GM12872 (cell line): Measurements from ENCODE around the gene ST6GALNAC3.

ENCODE experiments used
- TF ChIP-seq, protein P1 (sequence below): IDR thresholded peaks from 3 replicates; pipeline ENCODE4 v1.5.1; 2011; ENCODE audit warnings: low read depth, mild to moderate bottlenecking, low read length, moderate library complexity; ENCODE audit not compliant: insufficient read depth

ST6GALNAC3 gene

DNA sequence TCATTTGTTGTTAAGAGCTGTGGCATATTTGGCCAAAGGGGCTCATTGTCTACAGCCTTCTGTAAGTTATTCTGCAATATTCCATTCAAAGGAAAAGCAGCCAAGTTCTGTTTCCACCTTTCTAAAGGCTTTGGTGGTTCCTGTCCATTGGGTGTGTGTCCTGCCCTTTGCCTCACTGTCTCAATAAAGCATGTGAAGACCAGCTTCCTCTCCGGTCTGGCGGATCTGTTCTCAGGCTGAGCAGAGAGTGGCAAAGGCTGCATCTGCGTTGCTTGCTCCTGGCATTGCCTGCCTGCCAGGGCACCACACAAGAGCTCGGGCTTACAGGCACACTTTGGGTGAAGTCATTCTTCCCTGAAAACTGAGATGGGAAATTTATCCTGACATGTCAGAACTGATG lies 34.9 kb downstream of the ST6GALNAC3 start:
- TF ChIP-seq, protein P1, sequence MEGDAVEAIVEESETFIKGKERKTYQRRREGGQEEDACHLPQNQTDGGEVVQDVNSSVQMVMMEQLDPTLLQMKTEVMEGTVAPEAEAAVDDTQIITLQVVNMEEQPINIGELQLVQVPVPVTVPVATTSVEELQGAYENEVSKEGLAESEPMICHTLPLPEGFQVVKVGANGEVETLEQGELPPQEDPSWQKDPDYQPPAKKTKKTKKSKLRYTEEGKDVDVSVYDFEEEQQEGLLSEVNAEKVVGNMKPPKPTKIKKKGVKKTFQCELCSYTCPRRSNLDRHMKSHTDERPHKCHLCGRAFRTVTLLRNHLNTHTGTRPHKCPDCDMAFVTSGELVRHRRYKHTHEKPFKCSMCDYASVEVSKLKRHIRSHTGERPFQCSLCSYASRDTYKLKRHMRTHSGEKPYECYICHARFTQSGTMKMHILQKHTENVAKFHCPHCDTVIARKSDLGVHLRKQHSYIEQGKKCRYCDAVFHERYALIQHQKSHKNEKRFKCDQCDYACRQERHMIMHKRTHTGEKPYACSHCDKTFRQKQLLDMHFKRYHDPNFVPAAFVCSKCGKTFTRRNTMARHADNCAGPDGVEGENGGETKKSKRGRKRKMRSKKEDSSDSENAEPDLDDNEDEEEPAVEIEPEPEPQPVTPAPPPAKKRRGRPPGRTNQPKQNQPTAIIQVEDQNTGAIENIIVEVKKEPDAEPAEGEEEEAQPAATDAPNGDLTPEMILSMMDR, result no peak

DNA sequence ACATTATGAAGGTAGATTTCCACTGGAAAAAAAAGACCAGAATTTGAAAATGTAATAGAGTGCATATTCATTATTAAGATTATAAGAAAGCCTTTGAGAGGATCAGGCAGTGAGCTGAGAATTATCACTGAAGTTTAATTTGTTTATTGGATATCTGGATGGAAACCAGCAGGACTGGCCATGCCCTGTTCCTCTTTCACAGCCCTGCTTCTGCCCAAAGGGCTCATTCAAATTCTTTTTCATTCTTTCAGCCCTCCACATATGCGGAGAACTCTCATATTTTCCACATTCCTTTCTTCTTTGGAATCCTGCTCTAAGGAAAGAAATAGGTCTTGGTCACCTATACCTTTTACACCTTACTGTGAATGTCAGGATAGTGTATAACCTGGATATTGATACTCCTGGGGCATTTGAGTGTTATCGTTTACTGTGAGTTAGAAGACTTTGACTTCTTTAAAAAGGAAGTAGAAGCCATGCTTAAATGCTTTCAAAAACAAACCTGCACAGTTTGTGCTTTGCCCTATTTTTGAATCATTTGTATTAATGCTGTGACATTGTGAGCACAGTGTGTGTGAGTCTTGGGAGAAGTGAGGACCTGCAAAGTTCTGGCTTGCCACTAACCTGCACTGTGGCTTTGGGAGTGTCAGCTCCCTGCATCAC lies 35.5 kb downstream of the ST6GALNAC3 start:
- TF ChIP-seq, protein P1, result no peak

DNA sequence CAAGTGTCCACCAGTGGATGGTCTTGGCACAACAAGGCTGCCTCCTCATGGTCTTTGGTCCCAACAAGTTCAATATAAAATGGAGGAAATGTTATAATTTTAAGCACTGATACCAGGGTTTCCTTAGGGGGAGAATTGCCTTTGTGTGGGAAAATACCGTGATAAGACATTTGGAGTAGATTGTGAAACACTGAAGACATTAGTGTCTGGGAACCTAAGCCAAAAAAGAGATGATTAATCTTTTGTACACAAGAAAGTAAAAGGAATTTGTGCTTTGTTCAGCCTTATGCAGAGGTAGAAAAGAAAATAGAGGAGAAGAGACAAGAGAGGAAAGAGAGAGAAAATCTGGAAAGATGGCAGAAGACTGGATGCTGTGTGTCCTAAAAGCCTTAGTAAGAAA lies 36.1 kb downstream of the ST6GALNAC3 start:
- TF ChIP-seq, protein P1, result no peak

DNA sequence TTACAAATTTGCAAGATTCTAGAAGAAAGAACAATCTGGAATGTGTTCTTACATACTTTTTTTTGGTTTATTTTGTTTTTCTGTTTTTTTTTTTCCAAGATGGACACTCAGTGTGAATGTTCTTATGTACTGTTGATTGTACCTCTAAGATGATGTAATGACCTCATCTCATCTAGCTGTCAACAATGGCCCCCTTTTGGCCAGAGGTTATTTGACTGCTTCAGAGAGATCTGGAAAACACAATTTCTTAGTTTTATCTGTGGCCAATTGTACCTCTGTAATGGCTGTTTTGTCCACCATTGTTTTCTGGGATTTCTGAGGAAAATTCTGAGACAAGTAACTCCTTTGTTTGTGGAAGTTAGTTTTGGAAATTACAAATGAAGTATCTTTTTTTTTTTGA lies 38.9 kb downstream of the ST6GALNAC3 start:
- TF ChIP-seq, protein P1, result no peak

DNA sequence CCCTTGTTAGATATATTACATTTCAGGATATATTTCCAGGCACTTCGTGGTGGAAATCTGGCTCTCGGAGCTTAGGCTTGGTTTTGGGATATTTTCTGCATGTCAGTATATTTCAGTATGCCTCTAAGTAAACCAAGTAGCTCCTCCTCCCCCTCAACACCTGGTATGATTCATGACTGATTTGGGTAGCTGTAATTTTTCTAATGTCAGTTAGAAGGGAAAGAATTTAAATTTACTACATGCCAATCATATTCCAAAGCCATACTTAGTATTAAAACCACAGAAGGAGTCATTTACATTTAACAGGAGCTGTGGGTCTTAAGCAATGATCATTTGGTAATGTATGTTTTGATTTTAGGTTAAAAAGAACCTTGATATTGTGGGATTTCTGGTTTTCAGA lies 40.6 kb downstream of the ST6GALNAC3 start:
- TF ChIP-seq, protein P1, result no peak

DNA sequence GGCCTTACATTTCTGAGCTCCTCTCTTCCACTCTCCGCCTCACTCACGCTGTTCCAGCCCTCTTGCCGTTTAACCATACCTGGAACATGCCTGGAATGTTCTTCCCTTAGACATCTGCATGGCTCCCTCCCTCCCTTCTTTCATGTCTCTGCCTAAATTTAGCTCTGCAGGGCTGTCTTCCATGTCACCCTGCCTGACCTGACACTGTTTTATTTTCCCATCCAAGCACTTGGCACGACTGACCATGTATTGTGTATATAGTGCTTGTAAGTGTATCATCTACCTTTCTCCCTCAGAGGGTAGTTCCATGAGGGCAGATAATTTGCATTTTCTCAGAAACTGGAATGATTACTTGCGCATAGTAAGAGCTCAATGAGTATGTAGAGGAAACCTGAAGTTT lies 47.3 kb downstream of the ST6GALNAC3 start:
- TF ChIP-seq, protein P1, result no peak

DNA sequence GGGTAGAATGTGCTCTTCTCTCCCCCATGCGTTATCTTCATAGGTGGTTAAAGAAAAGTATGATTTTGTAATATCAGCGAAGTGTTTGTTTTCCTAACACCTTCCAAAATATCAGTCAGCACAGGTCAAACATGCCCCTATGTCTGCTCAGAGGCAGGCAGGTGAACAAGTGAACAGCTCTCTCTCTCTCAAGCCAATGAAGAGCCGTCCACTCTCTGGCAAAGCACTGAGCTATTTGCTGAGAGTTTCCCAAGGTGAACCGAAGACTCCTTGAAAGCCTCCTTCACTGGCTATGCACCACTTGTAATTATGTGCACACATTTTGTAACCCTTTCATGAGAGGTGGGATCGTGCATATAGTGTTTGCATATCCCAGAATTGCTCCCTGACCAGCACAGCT lies 47.7 kb downstream of the ST6GALNAC3 start:
- TF ChIP-seq, protein P1, result no peak
